ENCODE measurements around the gene NMNAT1. TPM values are rescaled to one million over a fixed set of nuclear protein-coding genes. Genes with fewer than 3 reads are reported as not detected.

NMNAT1 gene
- total RNA-seq, 3 donors from 2014 or later: 19.0 to 21.8 (median 20.6) TPM

DNA sequence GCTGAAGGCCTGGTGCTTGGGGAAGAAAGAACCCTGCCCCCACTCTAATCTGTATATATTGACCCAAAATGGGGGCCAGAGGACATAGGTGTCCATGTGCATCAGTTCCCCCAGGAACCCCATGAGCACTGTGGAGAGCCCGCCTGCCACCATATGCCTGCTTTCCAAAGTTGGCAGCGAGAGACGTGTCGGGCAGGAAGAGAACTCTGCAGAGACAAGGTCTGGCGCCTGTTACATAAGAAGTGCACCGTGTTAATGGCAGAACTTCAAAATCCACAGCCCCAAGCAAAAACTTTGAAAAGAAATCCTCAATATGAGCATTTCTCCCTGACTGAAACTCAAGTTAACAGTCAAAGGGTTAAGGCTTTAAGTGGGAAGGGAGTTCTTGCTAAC lies 41.2 kb upstream of the NMNAT1 start:
- ATAC-seq (no peak), DNase-seq (no peak)
- Histone ChIP-seq H3K4me1 (ENCODE audit: low read depth) (peaks cover 21% of the 10 kb centered on the region), H3K4me3 (no peak overlapping the region), H3K9me3 (no peaks in the 10 kb centered on the region), H3K36me3 (ENCODE audit: low read depth) (no peaks in the 10 kb centered on the region)
- intact Hi-C loops (cut with DNase I, micrococcal nuclease): no loop called here
- TF ChIP-seq, protein P1, sequence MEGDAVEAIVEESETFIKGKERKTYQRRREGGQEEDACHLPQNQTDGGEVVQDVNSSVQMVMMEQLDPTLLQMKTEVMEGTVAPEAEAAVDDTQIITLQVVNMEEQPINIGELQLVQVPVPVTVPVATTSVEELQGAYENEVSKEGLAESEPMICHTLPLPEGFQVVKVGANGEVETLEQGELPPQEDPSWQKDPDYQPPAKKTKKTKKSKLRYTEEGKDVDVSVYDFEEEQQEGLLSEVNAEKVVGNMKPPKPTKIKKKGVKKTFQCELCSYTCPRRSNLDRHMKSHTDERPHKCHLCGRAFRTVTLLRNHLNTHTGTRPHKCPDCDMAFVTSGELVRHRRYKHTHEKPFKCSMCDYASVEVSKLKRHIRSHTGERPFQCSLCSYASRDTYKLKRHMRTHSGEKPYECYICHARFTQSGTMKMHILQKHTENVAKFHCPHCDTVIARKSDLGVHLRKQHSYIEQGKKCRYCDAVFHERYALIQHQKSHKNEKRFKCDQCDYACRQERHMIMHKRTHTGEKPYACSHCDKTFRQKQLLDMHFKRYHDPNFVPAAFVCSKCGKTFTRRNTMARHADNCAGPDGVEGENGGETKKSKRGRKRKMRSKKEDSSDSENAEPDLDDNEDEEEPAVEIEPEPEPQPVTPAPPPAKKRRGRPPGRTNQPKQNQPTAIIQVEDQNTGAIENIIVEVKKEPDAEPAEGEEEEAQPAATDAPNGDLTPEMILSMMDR (IDR thresholded peaks at IDR 0.05): no peak

DNA sequence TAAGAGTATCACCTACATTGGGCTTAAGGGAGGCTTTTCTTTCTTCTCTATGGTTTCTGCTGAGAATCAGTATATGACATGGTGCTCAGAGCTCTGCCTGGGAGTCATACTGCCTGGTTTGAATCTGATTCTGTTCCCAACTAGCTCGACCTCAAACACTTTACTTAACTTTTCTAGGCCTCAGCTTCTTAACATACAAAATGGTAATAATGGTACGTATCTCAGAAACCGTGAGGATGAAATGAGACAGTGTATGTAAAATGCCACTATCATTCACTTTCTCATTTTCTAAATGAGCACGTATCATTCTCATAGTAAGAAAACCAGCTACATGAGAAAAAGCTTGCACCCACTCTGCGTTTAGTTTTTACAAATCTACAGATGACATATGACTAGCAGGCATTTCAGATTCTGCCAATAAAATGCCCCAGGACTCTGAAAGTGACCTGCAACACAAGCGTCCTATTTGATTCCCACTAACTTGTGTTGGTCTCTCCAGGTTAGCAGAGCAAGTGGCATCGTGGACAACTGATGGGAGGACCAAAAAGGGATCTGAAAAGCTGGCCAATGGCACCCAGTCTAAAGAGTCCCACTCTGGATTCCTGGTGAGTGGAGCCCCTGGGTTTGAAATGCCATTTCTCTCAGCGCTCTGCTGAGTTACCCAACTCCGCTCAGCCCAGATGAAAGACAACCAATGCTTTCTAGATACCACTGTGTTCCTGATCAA lies 39.3 kb upstream of the NMNAT1 start:
- intact Hi-C loops (cut with DNase I, micrococcal nuclease): no loop called here
- ATAC-seq (no peak), DNase-seq (no peak)
- TF ChIP-seq, protein P1 (IDR thresholded peaks at IDR 0.05): no peak
- Histone ChIP-seq H3K4me1 (ENCODE audit: low read depth) (peaks cover 34% of the 10 kb centered on the region), H3K36me3 (ENCODE audit: low read depth) (no peaks in the 10 kb centered on the region), H3K4me3 (no peak overlapping the region), H3K9me3 (no peaks in the 10 kb centered on the region)

- Histone ChIP-seq H3K4me1 (ENCODE audit: low read depth) (peaks cover 35% of the 10 kb centered on the region), H3K4me3 (no peak overlapping the region), H3K36me3 (ENCODE audit: low read depth) (no peaks in the 10 kb centered on the region), H3K9me3 (no peaks in the 10 kb centered on the region)
- TF ChIP-seq, protein P1 (IDR thresholded peaks at IDR 0.05): no peak
- intact Hi-C loops (cut with DNase I, micrococcal nuclease): no loop called here
- DNase-seq: no peak
- no peak for ATAC-seq
Measured at GRCh38 chr1:9904596-9904995, 38.7 kb upstream of the NMNAT1 start.

DNA sequence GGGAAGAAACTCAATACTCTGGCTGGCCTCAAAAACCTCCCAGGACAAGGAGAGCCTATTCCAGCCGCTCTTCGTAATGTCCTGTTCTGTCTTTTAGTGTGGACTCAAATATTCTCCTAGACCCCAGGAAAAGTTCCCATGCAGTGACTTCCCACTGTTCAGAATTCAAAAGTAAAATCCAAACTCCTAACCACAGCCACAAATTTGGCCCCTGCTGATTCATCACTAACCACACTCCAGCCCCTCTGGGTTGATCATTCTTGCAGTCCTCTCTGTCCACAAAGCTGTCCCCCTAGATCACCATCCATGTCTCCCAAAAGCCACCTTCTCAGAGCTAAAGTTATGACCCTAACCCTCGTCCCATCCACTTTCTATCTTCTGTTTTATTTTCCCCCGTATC lies 38.3 kb upstream of the NMNAT1 start:
- intact Hi-C loops (cut with DNase I, micrococcal nuclease): no loop called here
- ATAC-seq: no peak
- Histone ChIP-seq H3K9me3 (no peaks in the 10 kb centered on the region), H3K36me3 (ENCODE audit: low read depth) (no peaks in the 10 kb centered on the region), H3K4me3 (no peak overlapping the region), H3K4me1 (ENCODE audit: low read depth) (peaks cover 32% of the 10 kb centered on the region)
- TF ChIP-seq, protein P1 (IDR thresholded peaks at IDR 0.05): no peak
- DNase-seq: no peak

GRCh38 chr1:9906466-9906865 lies 36.8 kb upstream of the NMNAT1 start:
- intact Hi-C loops (cut with DNase I, micrococcal nuclease): no loop called here
- Histone ChIP-seq H3K9me3 (no peaks in the 10 kb centered on the region), H3K4me1 (ENCODE audit: low read depth) (peaks cover 22% of the 10 kb centered on the region), H3K4me3 (no peak overlapping the region), H3K36me3 (ENCODE audit: low read depth) (no peaks in the 10 kb centered on the region)
- TF ChIP-seq, protein P1 (IDR thresholded peaks at IDR 0.05): no peak
- DNase-seq (no peak), ATAC-seq (no peak)

All from mucosa of descending colon (tissue), 3 donors.